SK-N-SH (cell line): ENCODE data around the gene FRY. TPM values are rescaled to one million over a fixed set of nuclear protein-coding genes. Genes with fewer than 3 reads are reported as not detected.

Experiments used
- CTCF ChIA-PET: fragments of 300-600, 350-600 bp; formaldehyde crosslinking; extraction: SDS; loops from one replicate; lab custom pipeline; 2021; lab: Yijun Ruan, JAX
- POLR2A ChIA-PET: fragments of 350-600 bp; sonication (Branson Sonifier 250); formaldehyde crosslinking; extraction: SDS; loops from one replicate; lab custom pipeline; 2020; ENCODE audit warnings: antibody characterized with exemption, inconsistent platforms; lab: Yijun Ruan, JAX
- DNase-seq: peaks from one replicate; pipeline ENCODE4 v3.0.0; 2012
- H2AFZ ChIP-seq: fragments of 200-600 bp; sonication (generic); 2 replicates; pipeline ENCODE4 v1.8.1; 2016; ENCODE audit warnings: antibody characterized with exemption, mild to moderate bottlenecking, low read depth
- H3F3A ChIP-seq: fragments of 200-600 bp; sonication (generic); replicated peaks from 2 replicates; pipeline ENCODE3; 2016; ENCODE audit warnings: antibody characterized with exemption, mild to moderate bottlenecking; ENCODE audit not compliant: insufficient read depth
- H3K27ac ChIP-seq, 2 experiments: fragments of 200-500 bp in 1 of 2; fragments of 200-600 bp in 1 of 2; sonication (Bioruptor generic) in 1 of 2; sonication (generic), shearing (Covaris generic) in 1 of 2; 2 replicates each; pipeline versions ENCODE4 v1.5.1 to v1.6.1; 2014 to 2016; ENCODE audit warnings: low read depth in 2 of 2, inconsistent platforms in 1 of 2, low read length in 1 of 2, mild to moderate bottlenecking in 1 of 2, mixed read lengths in 1 of 2
- H3K27me3 ChIP-seq: fragments of 200-600 bp; sonication (generic), shearing (Covaris generic); 2 replicates; pipeline ENCODE4 v1.6.1; 2016; ENCODE audit warnings: mixed run types; ENCODE audit not compliant: insufficient read depth
- H3K36me3 ChIP-seq, 2 experiments: fragments of 200-500 bp in 1 of 2; fragments of 200-600 bp in 1 of 2; sonication (Bioruptor generic) in 1 of 2; sonication (generic) in 1 of 2; replicated peaks in 1 of 2; 2 replicates each; pipeline versions ENCODE3 to v1.5.1; 2014 to 2016; ENCODE audit warnings: low read length in 1 of 2, mild to moderate bottlenecking in 1 of 2; ENCODE audit not compliant: insufficient read depth in 2 of 2, control insufficient read depth in 1 of 2
- H3K4me1 ChIP-seq, 2 experiments: fragments of 200-500 bp in 1 of 2; fragments of 200-600 bp in 1 of 2; sonication (Bioruptor generic) in 1 of 2; sonication (generic), shearing (Covaris generic) in 1 of 2; 2 replicates each; pipeline versions ENCODE4 v1.5.1 to v1.6.1; 2014 to 2016; ENCODE audit warnings: low read depth in 1 of 2, low read length in 1 of 2, mixed run types in 1 of 2; ENCODE audit not compliant: insufficient read depth in 2 of 2, control insufficient read depth in 1 of 2
- H3K4me2 ChIP-seq: fragments of 200-600 bp; sonication (generic), shearing (Covaris generic); 2 replicates; pipeline ENCODE4 v1.6.1; 2017; ENCODE audit warnings: mixed run types
- H3K4me3 ChIP-seq, 2 experiments: fragments of 200-500 bp in 1 of 2; fragments of 200-600 bp in 1 of 2; sonication (Bioruptor generic) in 1 of 2; sonication (generic), shearing (Covaris generic) in 1 of 2; 2 replicates each; pipeline versions ENCODE4 v1.5.1 to v1.8.1; 2014 to 2016; ENCODE audit warnings: low read depth in 2 of 2, inconsistent platforms in 1 of 2, low read length in 1 of 2, mild to moderate bottlenecking in 1 of 2, mixed read lengths in 1 of 2, moderate library complexity in 1 of 2
- H3K79me2 ChIP-seq: fragments of 200-600 bp; sonication (generic); 2 replicates; pipeline ENCODE4 v1.8.1; 2017; ENCODE audit warnings: mild to moderate bottlenecking; ENCODE audit not compliant: insufficient read depth
- H3K9ac ChIP-seq: fragments of 200-600 bp; sonication (generic); 2 replicates; pipeline ENCODE4 v1.6.1; 2017; ENCODE audit warnings: mixed run types
- H3K9me2 ChIP-seq: fragments of 200-600 bp; sonication (generic); 2 replicates; pipeline ENCODE4 v1.6.1; 2017; ENCODE audit warnings: mixed run types
- H3K9me3 ChIP-seq: fragments of 200-600 bp; sonication (generic); 2 replicates; pipeline ENCODE4 v1.6.1; 2017; ENCODE audit warnings: mixed run types, mild to moderate bottlenecking, moderate library complexity
- H4K20me1 ChIP-seq: fragments of 200-600 bp; sonication (generic); 2 replicates; pipeline ENCODE4 v1.6.1; 2017; ENCODE audit warnings: mild to moderate bottlenecking, mixed run types; ENCODE audit not compliant: insufficient read depth
- CHD2 ChIP-seq: fragments of 150-350 bp; IDR thresholded peaks from 2 replicates; pipeline ENCODE4 v1.6.1; 2018; ENCODE audit warnings: low read length; ENCODE audit not compliant: partially characterized antibody
- JUND ChIP-seq: IDR thresholded peaks from 2 replicates; pipeline ENCODE4 v1.4.0; 2012
- MEF2A ChIP-seq: IDR thresholded peaks from 2 replicates; pipeline ENCODE4 v1.4.0; 2012; ENCODE audit warnings: low read depth, borderline replicate concordance
- NFIC ChIP-seq: IDR thresholded peaks from 2 replicates; pipeline ENCODE4 v1.4.0; 2012; ENCODE audit warnings: borderline replicate concordance
- RAD21 ChIP-seq: IDR thresholded peaks from 2 replicates; pipeline ENCODE4 v1.6.1; 2012; ENCODE audit warnings: mild to moderate bottlenecking, low read length
- RCOR1 ChIP-seq: fragments of 150-350 bp; IDR thresholded peaks from 2 replicates; pipeline ENCODE4 v1.6.1; 2017; ENCODE audit warnings: antibody characterized with exemption, low read length
- SIN3A ChIP-seq: IDR thresholded peaks from 2 replicates; pipeline ENCODE4 v1.6.1; 2012; ENCODE audit warnings: low read depth, mild to moderate bottlenecking, low read length, moderate library complexity, borderline replicate concordance
- SMC3 ChIP-seq: IDR thresholded peaks from 2 replicates; pipeline ENCODE4 v1.6.1; 2012; ENCODE audit warnings: low read depth, low read length, improper control_type of control experiment
- WGBS: methylation state at CpG from one replicate; pipeline ENCODE4 v1.1.6; 2017; ENCODE audit warnings: low lambda C conversion rate; 5-methylcytosine and 5-hydroxymethylcytosine counted together
- polyA plus RNA-seq, 3 experiments: library from polyadenylated mRNA; depleted of rRNA; stranded (reverse); fragments of >200 nt; gene quantifications; 2 replicates each; pipeline ENCODE4 v1.2.3, GENCODE V29; 2012
- TF ChIP-seq, protein P1 (sequence below): fragments of 150-350 bp; IDR thresholded peaks from 2 replicates; pipeline ENCODE4 v1.6.1; 2016; ENCODE audit warnings: mild to moderate bottlenecking, low read depth, low read length
- TF ChIP-seq, protein P2 (sequence below): IDR thresholded peaks from 2 replicates; pipeline ENCODE4 v1.4.0; 2012; ENCODE audit warnings: low read depth, borderline replicate concordance
- TF ChIP-seq, protein P3 (sequence below): IDR thresholded peaks from 2 replicates; pipeline ENCODE4 v1.4.0; 2012; ENCODE audit warnings: low read depth, borderline replicate concordance
- TF ChIP-seq, protein P4 (sequence below): IDR thresholded peaks from 2 replicates; pipeline ENCODE4 v1.4.0; 2012; ENCODE audit warnings: low read depth
- TF ChIP-seq, protein P5 (sequence below): IDR thresholded peaks from 2 replicates; pipeline ENCODE4; 2012
- TF ChIP-seq, protein P6 (sequence below): fragments of 200-600 bp; sonication (generic); IDR thresholded peaks from 2 replicates; pipeline ENCODE4 v1.6.1; 2017; ENCODE audit warnings: antibody characterized with exemption, mild to moderate bottlenecking, moderate library complexity

Gene FRY
- polyA plus RNA-seq, 1 of the 3 experiments (the other 2 are of a cell fraction), result 1.4 TPM

DNA sequence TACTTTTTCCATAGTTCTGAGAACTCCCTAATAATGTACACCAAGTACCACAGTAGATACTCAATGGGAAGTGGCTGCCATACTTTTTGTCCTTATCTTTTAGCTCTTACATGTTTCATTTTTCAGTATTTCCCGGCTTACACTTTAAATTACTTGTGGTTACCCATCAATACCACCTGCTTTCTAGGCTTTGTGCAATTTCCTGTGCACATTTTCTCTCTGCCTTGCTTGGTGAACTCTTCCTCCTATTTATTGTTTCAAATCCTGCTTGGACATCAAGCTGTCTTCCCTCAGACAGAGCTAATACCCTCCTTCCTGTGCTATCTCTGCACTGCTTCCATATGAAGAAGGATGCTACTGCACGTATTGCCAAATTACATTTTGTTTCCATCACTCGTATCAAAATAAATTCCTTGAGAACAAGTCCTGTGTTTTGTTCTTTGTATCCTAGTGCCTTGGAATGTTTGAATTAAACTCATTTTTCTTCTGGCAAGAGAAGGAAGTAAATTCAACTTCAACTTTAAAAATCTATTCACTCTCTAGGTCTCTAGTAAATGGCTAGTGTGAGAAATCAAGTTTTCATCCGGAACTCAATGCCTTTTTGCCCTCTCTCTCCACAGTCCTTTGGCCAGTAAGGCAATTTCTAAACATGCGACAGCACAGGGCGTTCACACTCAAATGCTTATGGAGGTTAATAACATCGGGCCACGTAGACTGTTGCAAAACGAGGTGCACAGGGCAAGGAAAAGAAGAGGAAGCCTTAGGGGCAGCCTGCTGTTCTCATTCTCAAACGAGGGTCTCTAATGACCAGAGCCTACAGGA lies 277.9 kb downstream of the FRY start:
- DNase-seq, result no peak
- H4K20me1 ChIP-seq, result no peaks in the 10 kb centered on the region
- H3K36me3 ChIP-seq, result no peaks in the 10 kb centered on the region
- H2AFZ ChIP-seq, result peak overlapping the region; percentile 70
- ChIA-PET CTCF (interaction anchor here (0.8 to 1.2 kb wide), 5 partner anchors 20 to 400 kb away, joined by 3 to 4 read pairs (median 4); no protein-coding TSS in a partner anchor), POLR2A (no interaction called here)
- no peak overlapping the region for H3K27ac ChIP-seq
- H3K27me3 ChIP-seq, result no peaks in the 10 kb centered on the region
- H3K4me1 ChIP-seq, result peaks cover 0 to under 1% of the 10 kb centered on the region in 2 experiments; a peak in 1 of 4 replicates
- no peaks in the 10 kb centered on the region for H3K79me2 ChIP-seq
- H3K9me3 ChIP-seq, result no peaks in the 10 kb centered on the region
- no peaks in the 10 kb centered on the region for H3F3A ChIP-seq
- no peak overlapping the region for H3K4me2 ChIP-seq
- no peaks in the 10 kb centered on the region for H3K9me2 ChIP-seq
- no peak overlapping the region for H3K9ac ChIP-seq
- 62% methylated on average over 10 of the region's 10 CpGs for WGBS
- H3K4me3 ChIP-seq, result no peak overlapping the region
- TF ChIP-seq CHD2 (no peak), MEF2A (no peak), SIN3A (no peak), NFIC (no peak), JUND (no peak), RCOR1 (no peak)
- TF ChIP-seq, protein P1, sequence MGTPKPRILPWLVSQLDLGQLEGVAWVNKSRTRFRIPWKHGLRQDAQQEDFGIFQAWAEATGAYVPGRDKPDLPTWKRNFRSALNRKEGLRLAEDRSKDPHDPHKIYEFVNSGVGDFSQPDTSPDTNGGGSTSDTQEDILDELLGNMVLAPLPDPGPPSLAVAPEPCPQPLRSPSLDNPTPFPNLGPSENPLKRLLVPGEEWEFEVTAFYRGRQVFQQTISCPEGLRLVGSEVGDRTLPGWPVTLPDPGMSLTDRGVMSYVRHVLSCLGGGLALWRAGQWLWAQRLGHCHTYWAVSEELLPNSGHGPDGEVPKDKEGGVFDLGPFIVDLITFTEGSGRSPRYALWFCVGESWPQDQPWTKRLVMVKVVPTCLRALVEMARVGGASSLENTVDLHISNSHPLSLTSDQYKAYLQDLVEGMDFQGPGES, result no peak
- TF ChIP-seq, protein P2, sequence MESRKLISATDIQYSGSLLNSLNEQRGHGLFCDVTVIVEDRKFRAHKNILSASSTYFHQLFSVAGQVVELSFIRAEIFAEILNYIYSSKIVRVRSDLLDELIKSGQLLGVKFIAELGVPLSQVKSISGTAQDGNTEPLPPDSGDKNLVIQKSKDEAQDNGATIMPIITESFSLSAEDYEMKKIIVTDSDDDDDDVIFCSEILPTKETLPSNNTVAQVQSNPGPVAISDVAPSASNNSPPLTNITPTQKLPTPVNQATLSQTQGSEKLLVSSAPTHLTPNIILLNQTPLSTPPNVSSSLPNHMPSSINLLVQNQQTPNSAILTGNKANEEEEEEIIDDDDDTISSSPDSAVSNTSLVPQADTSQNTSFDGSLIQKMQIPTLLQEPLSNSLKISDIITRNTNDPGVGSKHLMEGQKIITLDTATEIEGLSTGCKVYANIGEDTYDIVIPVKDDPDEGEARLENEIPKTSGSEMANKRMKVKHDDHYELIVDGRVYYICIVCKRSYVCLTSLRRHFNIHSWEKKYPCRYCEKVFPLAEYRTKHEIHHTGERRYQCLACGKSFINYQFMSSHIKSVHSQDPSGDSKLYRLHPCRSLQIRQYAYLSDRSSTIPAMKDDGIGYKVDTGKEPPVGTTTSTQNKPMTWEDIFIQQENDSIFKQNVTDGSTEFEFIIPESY, result no peak
- TF ChIP-seq, protein P3, sequence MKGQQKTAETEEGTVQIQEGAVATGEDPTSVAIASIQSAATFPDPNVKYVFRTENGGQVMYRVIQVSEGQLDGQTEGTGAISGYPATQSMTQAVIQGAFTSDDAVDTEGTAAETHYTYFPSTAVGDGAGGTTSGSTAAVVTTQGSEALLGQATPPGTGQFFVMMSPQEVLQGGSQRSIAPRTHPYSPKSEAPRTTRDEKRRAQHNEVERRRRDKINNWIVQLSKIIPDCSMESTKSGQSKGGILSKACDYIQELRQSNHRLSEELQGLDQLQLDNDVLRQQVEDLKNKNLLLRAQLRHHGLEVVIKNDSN, result no peak
- TF ChIP-seq, protein P4, sequence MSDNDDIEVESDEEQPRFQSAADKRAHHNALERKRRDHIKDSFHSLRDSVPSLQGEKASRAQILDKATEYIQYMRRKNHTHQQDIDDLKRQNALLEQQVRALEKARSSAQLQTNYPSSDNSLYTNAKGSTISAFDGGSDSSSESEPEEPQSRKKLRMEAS, result no peak

DNA sequence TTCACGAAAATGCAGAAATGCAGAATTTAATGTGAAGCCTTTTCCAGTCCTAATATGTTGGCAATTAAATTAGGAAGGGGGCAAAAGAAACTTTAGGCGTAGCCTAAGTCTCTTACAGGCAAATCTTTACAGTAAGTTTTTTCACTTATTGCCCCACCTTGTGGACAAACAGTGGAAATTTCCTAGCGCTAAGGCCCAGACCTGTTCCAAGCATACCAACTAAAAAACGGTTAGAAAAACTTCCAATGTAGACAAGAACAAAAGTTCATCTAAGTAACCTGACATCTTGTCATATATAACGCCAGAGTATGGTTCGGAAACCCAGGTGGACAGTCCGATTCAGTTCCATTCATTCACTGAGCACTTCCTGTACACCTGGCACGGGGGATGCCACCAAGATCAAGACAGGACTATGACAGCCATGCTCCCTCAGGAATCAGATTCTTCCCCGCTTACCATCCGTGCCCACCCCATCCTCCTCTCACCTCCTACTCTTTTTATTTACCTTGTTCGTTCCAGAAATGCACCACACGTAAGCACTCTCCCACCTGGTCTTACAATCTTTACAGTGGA lies 278.6 kb downstream of the FRY start:
- Histone ChIP-seq H3K9me2 (no peaks in the 10 kb centered on the region), H3F3A (no peaks in the 10 kb centered on the region), H2AFZ (peak overlapping the region; percentile 70), H3K4me3 (peak overlapping the region in 1 of 2 experiments; percentile 27; a peak in 1 of 4 replicates)
- POLR2A ChIA-PET, result no interaction called here
- TF ChIP-seq, protein P5, sequence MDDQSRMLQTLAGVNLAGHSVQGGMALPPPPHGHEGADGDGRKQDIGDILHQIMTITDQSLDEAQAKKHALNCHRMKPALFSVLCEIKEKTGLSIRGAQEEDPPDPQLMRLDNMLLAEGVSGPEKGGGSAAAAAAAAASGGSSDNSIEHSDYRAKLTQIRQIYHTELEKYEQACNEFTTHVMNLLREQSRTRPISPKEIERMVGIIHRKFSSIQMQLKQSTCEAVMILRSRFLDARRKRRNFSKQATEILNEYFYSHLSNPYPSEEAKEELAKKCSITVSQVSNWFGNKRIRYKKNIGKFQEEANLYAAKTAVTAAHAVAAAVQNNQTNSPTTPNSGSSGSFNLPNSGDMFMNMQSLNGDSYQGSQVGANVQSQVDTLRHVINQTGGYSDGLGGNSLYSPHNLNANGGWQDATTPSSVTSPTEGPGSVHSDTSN, result no peak
- TF ChIP-seq, protein P6, sequence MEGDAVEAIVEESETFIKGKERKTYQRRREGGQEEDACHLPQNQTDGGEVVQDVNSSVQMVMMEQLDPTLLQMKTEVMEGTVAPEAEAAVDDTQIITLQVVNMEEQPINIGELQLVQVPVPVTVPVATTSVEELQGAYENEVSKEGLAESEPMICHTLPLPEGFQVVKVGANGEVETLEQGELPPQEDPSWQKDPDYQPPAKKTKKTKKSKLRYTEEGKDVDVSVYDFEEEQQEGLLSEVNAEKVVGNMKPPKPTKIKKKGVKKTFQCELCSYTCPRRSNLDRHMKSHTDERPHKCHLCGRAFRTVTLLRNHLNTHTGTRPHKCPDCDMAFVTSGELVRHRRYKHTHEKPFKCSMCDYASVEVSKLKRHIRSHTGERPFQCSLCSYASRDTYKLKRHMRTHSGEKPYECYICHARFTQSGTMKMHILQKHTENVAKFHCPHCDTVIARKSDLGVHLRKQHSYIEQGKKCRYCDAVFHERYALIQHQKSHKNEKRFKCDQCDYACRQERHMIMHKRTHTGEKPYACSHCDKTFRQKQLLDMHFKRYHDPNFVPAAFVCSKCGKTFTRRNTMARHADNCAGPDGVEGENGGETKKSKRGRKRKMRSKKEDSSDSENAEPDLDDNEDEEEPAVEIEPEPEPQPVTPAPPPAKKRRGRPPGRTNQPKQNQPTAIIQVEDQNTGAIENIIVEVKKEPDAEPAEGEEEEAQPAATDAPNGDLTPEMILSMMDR, result peak; percentile 79
- TF ChIP-seq SMC3 (peak; percentile 60), RAD21 (peak; percentile 69)
- TF ChIP-seq, all 33 proteins: peak for 3
- CTCF ChIA-PET, result no interaction called here
- Histone ChIP-seq H3K79me2 (no peaks in the 10 kb centered on the region), H4K20me1 (no peaks in the 10 kb centered on the region), H3K36me3 (no peaks in the 10 kb centered on the region), H3K4me2 (no peak overlapping the region), H3K4me1 (peaks cover 0 to 6% of the 10 kb centered on the region in 2 experiments; a peak in 1 of 4 replicates), H3K27ac (no peak overlapping the region), H3K27me3 (no peaks in the 10 kb centered on the region), H3K9ac (no peak overlapping the region), H3K9me3 (no peaks in the 10 kb centered on the region)
- WGBS, result 48% methylated on average over 12 of the region's 12 CpGs
- peak; percentile 47 for DNase-seq
